Astrocyte of the spinal cord (primary cell): ENCODE data around the gene KLK7.

Experiments used
- DNase-seq: peaks from one replicate; pipeline ENCODE4 v3.0.0; 2011; ENCODE audit warnings: low read depth, low spot score
- H3K4me3 ChIP-seq: 2 replicates; pipeline ENCODE4 v1.5.1; 2011; ENCODE audit warnings: low read depth, mild to moderate bottlenecking, low read length, moderate library complexity
- in situ Hi-C: cut with HindIII; loops from 2 replicates; pipeline ENCODE4 v1.10.0; 2017; ENCODE audit warnings: low sequenced_read_pairs
- TF ChIP-seq, protein P1 (sequence below): IDR thresholded peaks from 2 replicates; pipeline ENCODE4 v1.5.1; 2012; ENCODE audit warnings: low read depth, mild to moderate bottlenecking, low read length, inconsistent platforms

Gene KLK7

DNA sequence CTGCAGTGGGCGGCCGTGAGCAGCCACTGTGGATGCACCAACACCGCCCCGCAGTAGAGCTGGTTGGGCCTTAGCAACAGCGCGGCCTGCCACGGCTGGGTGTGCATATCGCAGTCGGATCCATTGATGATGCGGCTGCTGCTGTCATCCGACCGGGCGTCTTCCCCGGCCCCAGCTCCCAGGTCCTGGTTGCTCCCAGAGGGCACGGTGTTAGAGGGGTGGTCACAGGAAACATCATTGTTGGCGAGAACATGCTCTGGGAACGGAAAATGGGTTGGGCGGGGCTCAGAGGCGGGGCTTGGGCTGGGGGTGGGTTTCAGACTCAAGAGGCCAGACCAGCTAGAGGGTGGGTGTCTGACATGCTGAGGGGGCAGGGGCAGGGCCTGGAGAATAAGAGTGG is 33.9 kb downstream of the KLK7 start:
- TF ChIP-seq, protein P1, sequence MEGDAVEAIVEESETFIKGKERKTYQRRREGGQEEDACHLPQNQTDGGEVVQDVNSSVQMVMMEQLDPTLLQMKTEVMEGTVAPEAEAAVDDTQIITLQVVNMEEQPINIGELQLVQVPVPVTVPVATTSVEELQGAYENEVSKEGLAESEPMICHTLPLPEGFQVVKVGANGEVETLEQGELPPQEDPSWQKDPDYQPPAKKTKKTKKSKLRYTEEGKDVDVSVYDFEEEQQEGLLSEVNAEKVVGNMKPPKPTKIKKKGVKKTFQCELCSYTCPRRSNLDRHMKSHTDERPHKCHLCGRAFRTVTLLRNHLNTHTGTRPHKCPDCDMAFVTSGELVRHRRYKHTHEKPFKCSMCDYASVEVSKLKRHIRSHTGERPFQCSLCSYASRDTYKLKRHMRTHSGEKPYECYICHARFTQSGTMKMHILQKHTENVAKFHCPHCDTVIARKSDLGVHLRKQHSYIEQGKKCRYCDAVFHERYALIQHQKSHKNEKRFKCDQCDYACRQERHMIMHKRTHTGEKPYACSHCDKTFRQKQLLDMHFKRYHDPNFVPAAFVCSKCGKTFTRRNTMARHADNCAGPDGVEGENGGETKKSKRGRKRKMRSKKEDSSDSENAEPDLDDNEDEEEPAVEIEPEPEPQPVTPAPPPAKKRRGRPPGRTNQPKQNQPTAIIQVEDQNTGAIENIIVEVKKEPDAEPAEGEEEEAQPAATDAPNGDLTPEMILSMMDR = no peak
- no peak overlapping the region for H3K4me3 ChIP-seq
- no peak for DNase-seq
- in situ Hi-C loops = no loop called here

GRCh38 chr19:50947123-50947522 is 36.6 kb downstream of the KLK7 start:
- TF ChIP-seq, protein P1 = no peak
- H3K4me3 ChIP-seq = no peak overlapping the region
- DNase-seq = no peak
- in situ Hi-C loops = no loop called here

- in situ Hi-C loops = no loop called here
- H3K4me3 ChIP-seq = no peak overlapping the region
- TF ChIP-seq, protein P1 = no peak
- no peak for DNase-seq
Measured at GRCh38 chr19:50944795-50945194, 38.9 kb downstream of the KLK7 start.

DNA sequence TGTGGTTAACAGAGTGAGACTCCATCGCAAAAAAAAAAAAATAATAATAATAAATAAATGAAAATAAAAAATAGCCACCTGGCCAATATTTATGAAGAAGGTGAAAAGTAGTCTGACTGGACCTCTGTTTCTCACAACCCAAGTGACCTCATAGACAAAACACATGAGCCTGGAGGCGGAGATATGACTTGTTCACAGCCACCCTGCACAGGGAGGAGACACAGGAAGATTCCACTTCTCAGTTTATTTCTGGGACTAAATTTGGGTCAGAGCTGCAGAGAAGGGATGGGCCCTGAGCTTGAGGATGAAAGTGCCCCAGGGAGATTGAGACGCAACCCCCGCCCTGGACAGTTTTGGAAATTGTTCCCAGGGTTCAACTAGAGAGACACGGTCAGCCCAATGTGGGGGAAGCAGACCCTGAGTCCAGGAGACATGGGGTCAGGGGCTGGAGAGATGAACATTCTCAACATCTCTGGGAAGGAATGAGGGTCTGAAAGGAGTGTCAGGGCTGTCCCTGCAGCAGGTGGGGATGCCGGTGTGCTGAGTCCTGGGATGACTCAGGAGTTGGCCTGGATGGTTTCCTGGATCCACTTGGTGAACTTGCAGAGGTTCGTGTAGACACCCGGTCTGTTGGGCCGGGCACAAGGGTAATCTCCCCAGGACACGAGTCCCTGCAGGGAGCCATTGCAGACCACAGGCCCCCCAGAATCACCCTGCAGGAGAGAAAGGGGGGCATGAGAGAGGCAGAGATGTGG is 40.5 kb downstream of the KLK7 start:
- in situ Hi-C loops = no loop called here
- TF ChIP-seq, protein P1 = no peak
- DNase-seq = no peak
- H3K4me3 ChIP-seq = no peak overlapping the region

- H3K4me3 ChIP-seq = no peak overlapping the region
- in situ Hi-C loops = no loop called here
- TF ChIP-seq, protein P1 = no peak
- DNase-seq = no peak
Measured at GRCh38 chr19:50939596-50939995, 44.1 kb downstream of the KLK7 start.

- in situ Hi-C loops = no loop called here
- no peak for DNase-seq
- no peak overlapping the region for H3K4me3 ChIP-seq
- TF ChIP-seq, protein P1 = no peak
Measured at GRCh38 chr19:50933640-50934039, 50.1 kb downstream of the KLK7 start.
